ENCODE results near the gene FBXL4.

FBXL4 gene

GRCh38 chr6:98824162-98824901, 123.4 kb downstream of the FBXL4 start:
- no peak for DNase-seq

- DNase-seq, result no peak
These were observed 124.2 kb downstream of the FBXL4 start for GRCh38 chr6:98823428-98824161.

GRCh38 chr6:98821756-98822405, 125.9 kb downstream of the FBXL4 start:
- DNase-seq, result no peak

All from NK-92 treated with Interleukin-12 subunit alpha and Interleukin-12 subunit beta, amount 100 ng/mL, for 24 hours (cell line).